GM12865 (cell line): ENCODE results near the gene PNMA6E.

Experiments
- DNase-seq: peaks from one replicate; pipeline ENCODE4 v3.0.0; 2010; ENCODE audit warnings: low read depth
- H3K4me3 ChIP-seq: 2 replicates; pipeline ENCODE4 v1.5.1; 2011; ENCODE audit warnings: mild to moderate bottlenecking, low read depth, low read length, control low read depth
- CTCF ChIP-seq: IDR thresholded peaks from 2 replicates; pipeline ENCODE4 v1.5.1; 2011; ENCODE audit warnings: low read length, control low read depth, low read depth, inconsistent platforms; ENCODE audit not compliant: insufficient read depth; ENCODE audit errors: missing control alignments

The PNMA6E gene

GRCh38 chrX:153446950-153447580, 45.9 kb upstream of the PNMA6E start:
- TF ChIP-seq CTCF: no peak
- DNase-seq: no peak
- no peak overlapping the region for H3K4me3 ChIP-seq

- no peak overlapping the region for H3K4me3 ChIP-seq
- no peak for TF ChIP-seq CTCF
- DNase-seq: no peak
Observed at GRCh38 chrX:153446636-153446936, 45.4 kb upstream of the PNMA6E start.

- no peak within 1 kb of the TSS for H3K4me3 ChIP-seq
- no peak for TF ChIP-seq CTCF
- no peak for DNase-seq
Observed at GRCh38 chrX:153445856-153446635, 44.9 kb upstream of the PNMA6E start, which contains the start of gene TREX2. TSS of gene TREX2 (minus strand) at chrX:153446056. CDS start at chrX:153445430, 626 bp downstream.

- no peak overlapping the region for H3K4me3 ChIP-seq
- DNase-seq: no peak
- no peak for TF ChIP-seq CTCF
Observed at GRCh38 chrX:153445106-153445855, 44.1 kb upstream of the PNMA6E start.

- no peak overlapping the region for H3K4me3 ChIP-seq
- no peak for TF ChIP-seq CTCF
- DNase-seq: no peak
Observed at GRCh38 chrX:153444333-153445011, 43.3 kb upstream of the PNMA6E start.

- no peak for TF ChIP-seq CTCF
- no peak overlapping the region for H3K4me3 ChIP-seq
- DNase-seq: no peak
Observed at GRCh38 chrX:153443476-153444332, 42.6 kb upstream of the PNMA6E start.
